Ovary (tissue), 9 donors: ENCODE results near the gene GNPAT. TPM values are rescaled to one million over a fixed set of nuclear protein-coding genes. Genes with fewer than 3 reads are reported as not detected.

Source experiments
- DNase-seq, 5 donors: peaks; one replicate each; pipeline ENCODE4 v3.0.0-alpha.2; 2019 to 2020
- H3K27ac ChIP-seq, 2 donors: fragments of 200-600 bp; one replicate each; pipeline versions ENCODE4 v1.5.1 to v1.8.0; 2019 to 2022
- H3K27me3 ChIP-seq: fragments of 200-600 bp; one replicate; pipeline ENCODE4 v1.8.0; 2022
- H3K36me3 ChIP-seq: fragments of 200-600 bp; sonication (generic); one replicate; pipeline ENCODE4 v1.5.1; 2019
- H3K4me1 ChIP-seq: one replicate; pipeline ENCODE4 v1.8.1; 2013; ENCODE audit warnings: mild to moderate bottlenecking, moderate library complexity; ENCODE audit not compliant: insufficient read depth
- H3K4me3 ChIP-seq: fragments of 200-600 bp; sonication (generic); one replicate; pipeline ENCODE4 v1.5.1; 2017
- H3K9me3 ChIP-seq, 2 donors: fragments of 200-600 bp in 1 of 2; sonication (generic) in 1 of 2; one replicate each; pipeline versions ENCODE4 v1.5.1 to v1.8.1; 2013 to 2019; ENCODE audit warnings: mild to moderate bottlenecking in 1 of 2, moderate library complexity in 1 of 2
- EP300 ChIP-seq: sonication (generic); formaldehyde crosslinking; IDR thresholded peaks from one replicate; pipeline ENCODE4 v1.6.1; 2017; ENCODE audit warnings: antibody characterized with exemption
- POLR2A ChIP-seq: fragments of 450-650 bp; IDR thresholded peaks from one replicate; pipeline ENCODE4 v1.6.1; 2017; ENCODE audit warnings: antibody characterized with exemption, mild to moderate bottlenecking, moderate library complexity
- WGBS, 3 donors: extraction: QIAGEN DNeasy Blood & Tissue Kit in 1 of 3; methylation state at CpG; one replicate each; pipeline versions ENCODE4 v1.1.5 to v1.1.7; 2013 to 2017; 5-methylcytosine and 5-hydroxymethylcytosine counted together
- intact Hi-C, 4 donors: fragments of 100-400 bp; cut with DNase I; formaldehyde crosslinking; loops; one replicate each; pipeline versions ENCODE4 v1.11.0 to v1.15.1; 2022 to 2023
- polyA plus RNA-seq, 2 donors: library from polyadenylated mRNA; stranded (reverse); fragments of 200-250 nt in 1 of 2; fragments of 350-450 nt in 1 of 2; fragmentation: Illumina TruSeq in 1 of 2; extraction: RNeasy Lipid Tissue Mini Kit (QIAGEN cat#74804) in 1 of 2; gene quantifications; one replicate each; pipeline ENCODE4 v1.2.3, GENCODE V29; 2013 to 2014
- small RNA-seq: library from RNA; depleted of rRNA; stranded (forward); fragments of <200 nt; gene quantifications from one replicate; pipeline ENCODE3, GENCODE V24; 2016
- total RNA-seq, 7 donors: library from RNA; depleted of rRNA in 2 of 7; stranded (reverse); fragments of >200 nt in 2 of 7; fragmentation: NEBNext Ultra II Directional in 3 of 7; extraction: Animal tissue kit (Norgen Biotek cat#: 25700) in 3 of 7; gene quantifications; one replicate each; pipeline versions ENCODE4 v1.1.0 to v1.2.4, GENCODE V29; 2016 to 2023
- TF ChIP-seq, protein P1 (sequence below), 3 donors: fragments of 450-650 bp in 2 of 3; fragments of 200-600 bp in 1 of 3; IDR thresholded peaks; one replicate each; pipeline versions ENCODE4 v1.5.1 to v1.8.0; 2016 to 2022; ENCODE audit warnings: antibody characterized with exemption in 3 of 3, mild to moderate bottlenecking in 1 of 3
- donor health status: DM: no; HTN: no; CAD: no; lungs with moderate emphysema.
- donor health status: DM: no; HTN: no; CAD: no.
- donor health status: Bipolar disorder and iron deficiency.
- donor health status: DM: yes; HTN: yes; CAD: no.
- donor health status: DM: no; HTN: no; CAD: no.
- donor health status: DM: yes; HTN: yes; CAD: no.

The GNPAT gene
- total and polyA plus RNA-seq, 9 donors, result 22.5 to 35.3 (median 30.2) TPM

DNA sequence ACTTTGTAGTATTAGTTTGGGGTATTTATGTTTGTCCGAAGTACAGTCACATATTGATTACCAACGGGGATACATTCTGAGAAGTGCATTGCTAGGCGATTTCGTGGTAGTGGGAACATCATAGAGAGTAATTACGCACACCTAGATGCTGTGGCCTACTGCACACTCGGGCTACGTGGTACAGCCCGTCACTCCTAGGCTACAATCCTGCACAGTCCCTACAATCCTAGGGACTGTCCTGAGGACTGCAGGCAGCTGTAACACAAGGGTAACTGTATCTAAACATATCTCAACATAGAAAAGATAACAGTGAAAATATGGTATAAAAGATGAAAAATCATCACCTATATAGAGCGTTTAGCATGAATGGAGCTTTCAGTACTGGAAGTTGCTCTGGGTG lies 78.1 kb downstream of the GNPAT start:
- Histone ChIP-seq H3K27ac (no peak overlapping the region), H3K4me1 (no peaks in the 10 kb centered on the region), H3K4me3 (no peak overlapping the region), H3K9me3 (no peaks in the 10 kb centered on the region), H3K27me3 (no peaks in the 10 kb centered on the region), H3K36me3 (no peaks in the 10 kb centered on the region)
- intact Hi-C loops, result no loop called here
- 92 to 95% (median 94%) methylated on average over 9 of the region's 9 CpGs for WGBS, 3 donors
- DNase-seq, result no peak
- TF ChIP-seq, protein P1, sequence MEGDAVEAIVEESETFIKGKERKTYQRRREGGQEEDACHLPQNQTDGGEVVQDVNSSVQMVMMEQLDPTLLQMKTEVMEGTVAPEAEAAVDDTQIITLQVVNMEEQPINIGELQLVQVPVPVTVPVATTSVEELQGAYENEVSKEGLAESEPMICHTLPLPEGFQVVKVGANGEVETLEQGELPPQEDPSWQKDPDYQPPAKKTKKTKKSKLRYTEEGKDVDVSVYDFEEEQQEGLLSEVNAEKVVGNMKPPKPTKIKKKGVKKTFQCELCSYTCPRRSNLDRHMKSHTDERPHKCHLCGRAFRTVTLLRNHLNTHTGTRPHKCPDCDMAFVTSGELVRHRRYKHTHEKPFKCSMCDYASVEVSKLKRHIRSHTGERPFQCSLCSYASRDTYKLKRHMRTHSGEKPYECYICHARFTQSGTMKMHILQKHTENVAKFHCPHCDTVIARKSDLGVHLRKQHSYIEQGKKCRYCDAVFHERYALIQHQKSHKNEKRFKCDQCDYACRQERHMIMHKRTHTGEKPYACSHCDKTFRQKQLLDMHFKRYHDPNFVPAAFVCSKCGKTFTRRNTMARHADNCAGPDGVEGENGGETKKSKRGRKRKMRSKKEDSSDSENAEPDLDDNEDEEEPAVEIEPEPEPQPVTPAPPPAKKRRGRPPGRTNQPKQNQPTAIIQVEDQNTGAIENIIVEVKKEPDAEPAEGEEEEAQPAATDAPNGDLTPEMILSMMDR (IDR thresholded peaks at IDR 0.05), result no peak
- TF ChIP-seq POLR2A (no peak), EP300 (no peak)

DNA sequence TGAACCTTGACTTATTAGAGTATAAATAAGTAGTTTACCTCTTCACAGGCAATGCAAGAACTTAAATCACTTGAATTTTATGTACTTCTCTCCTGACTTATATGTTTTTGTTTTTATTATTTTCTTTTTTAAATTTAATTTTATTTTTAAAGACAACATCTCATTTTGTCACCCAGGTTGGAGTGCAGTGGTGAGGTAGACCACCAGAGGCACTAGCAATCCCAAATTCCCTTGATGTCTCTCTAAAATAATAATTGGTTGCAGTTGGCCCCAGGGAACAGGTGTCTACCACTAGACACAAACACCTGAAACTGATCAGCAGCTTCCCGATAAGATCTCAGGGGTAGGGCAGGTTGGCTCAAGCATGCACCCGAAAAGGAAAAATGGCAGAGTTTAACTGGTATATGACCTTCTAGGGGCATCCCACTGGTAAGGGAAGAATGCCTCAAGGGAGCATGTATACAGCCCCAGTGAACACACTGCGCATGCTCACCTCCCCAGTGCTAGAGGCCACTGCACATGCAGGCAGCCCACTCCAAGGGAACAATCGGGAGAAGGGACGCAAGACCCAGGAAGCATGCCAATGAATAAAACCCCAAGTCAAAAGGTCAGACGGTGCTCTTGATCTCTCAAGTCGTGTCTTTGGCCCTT lies 82.0 kb downstream of the GNPAT start:
- no peak for DNase-seq
- intact Hi-C loops, result no loop called here
- no peaks in the 10 kb centered on the region for H3K36me3 ChIP-seq
- H3K4me3 ChIP-seq, result no peak overlapping the region
- 82 to 85% (median 82%) methylated on average over 7 of the region's 7 CpGs for WGBS, 3 donors
- no peaks in the 10 kb centered on the region for H3K9me3 ChIP-seq
- TF ChIP-seq POLR2A, result no peak
- TF ChIP-seq, protein P1 (IDR thresholded peaks at IDR 0.05), result no peak
- TF ChIP-seq EP300, result no peak
- no peak overlapping the region for H3K27ac ChIP-seq
- H3K4me1 ChIP-seq, result no peaks in the 10 kb centered on the region
- no peaks in the 10 kb centered on the region for H3K27me3 ChIP-seq

DNA sequence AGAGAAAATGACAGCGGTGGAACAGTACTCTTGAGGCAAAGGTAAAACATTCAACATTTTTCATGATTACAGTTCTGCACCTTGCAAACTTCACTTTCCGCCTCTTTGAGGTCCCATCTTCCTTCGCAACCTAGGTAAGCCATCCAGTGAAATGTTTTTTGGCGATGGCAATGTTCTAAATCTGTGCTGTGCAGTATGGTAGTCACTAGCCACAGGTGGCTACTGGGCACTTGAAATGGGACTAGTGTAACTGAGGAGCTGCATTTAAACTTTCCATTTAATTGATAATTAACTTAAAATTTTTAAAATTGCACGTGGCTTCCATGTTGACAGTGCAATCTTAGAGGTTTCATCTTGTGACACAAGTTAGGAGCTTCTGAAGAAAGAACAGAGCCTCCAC lies 83.6 kb downstream of the GNPAT start:
- no peak overlapping the region for H3K27ac ChIP-seq
- H3K9me3 ChIP-seq, result no peaks in the 10 kb centered on the region
- intact Hi-C loops, result no loop called here
- 83 to 86% (median 83%) methylated on average over 5 of the region's 5 CpGs for WGBS, 3 donors
- H3K4me3 ChIP-seq, result no peak overlapping the region
- no peak for TF ChIP-seq EP300
- no peak for TF ChIP-seq POLR2A
- TF ChIP-seq, protein P1 (IDR thresholded peaks at IDR 0.05), result no peak
- DNase-seq, result no peak
- H3K36me3 ChIP-seq, result no peaks in the 10 kb centered on the region
- no peaks in the 10 kb centered on the region for H3K27me3 ChIP-seq
- no peaks in the 10 kb centered on the region for H3K4me1 ChIP-seq

DNA sequence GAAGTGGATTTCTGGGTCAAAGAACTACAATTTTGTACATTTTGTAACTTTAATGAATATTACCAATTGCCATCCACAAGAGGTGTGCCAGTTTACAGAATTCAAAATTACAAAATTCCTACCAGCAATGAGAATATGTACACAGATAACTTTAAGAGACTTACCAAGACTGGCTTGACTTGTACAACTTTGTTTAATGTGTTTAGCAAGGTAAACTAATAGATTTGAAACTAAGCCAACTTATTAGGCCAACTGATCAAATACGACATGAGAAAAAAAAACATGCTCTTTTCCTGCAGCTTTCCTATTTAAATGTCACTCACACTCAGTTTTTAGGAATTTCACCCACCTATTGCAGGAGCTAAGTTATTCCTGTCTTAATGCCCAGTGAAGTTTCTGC lies 85.2 kb downstream of the GNPAT start:
- H3K27ac ChIP-seq, result no peak overlapping the region
- intact Hi-C loops, result no loop called here
- no peaks in the 10 kb centered on the region for H3K9me3 ChIP-seq
- DNase-seq, result no peak
- H3K4me3 ChIP-seq, result no peak overlapping the region
- WGBS, 3 donors, result 75 to 83% (median 82%) methylated on average over 1 of the region's 1 CpG
- TF ChIP-seq EP300 (no peak), POLR2A (no peak)
- TF ChIP-seq, protein P1 (IDR thresholded peaks at IDR 0.05), result no peak
- H3K36me3 ChIP-seq, result no peaks in the 10 kb centered on the region
- no peaks in the 10 kb centered on the region for H3K27me3 ChIP-seq
- H3K4me1 ChIP-seq, result no peaks in the 10 kb centered on the region

Small RNAs within 50 kb of the gene (small RNA-seq; reads per million reads assigned to genes)
- gene RNA5SP80, result not detected

Other genes starting within 250 kb of the GNPAT start
- 10 to 100 TPM in 4 of 7 donors, 1 to 10 TPM in 3; 7.0 to 18.0 (median 10.8) TPM for gene FAM89A, start 201.0 kb upstream of the GNPAT start, total RNA-seq
- gene FAM89A, start 201.0 kb upstream of the GNPAT start, polyA plus RNA-seq, result 1 to 10 TPM; 8.4 to 8.6 TPM
- under 1 TPM in 2 of 7 donors, not detected in 5; 0.05 to 0.92 TPM for gene TRIM67, start 79.2 kb upstream of the GNPAT start, total RNA-seq
- under 1 TPM in 1 of 2 donors, not detected in 1; 0.02 TPM for gene TRIM67, start 79.2 kb upstream of the GNPAT start, polyA plus RNA-seq
- 10 to 100 TPM; 11.0 to 15.5 (median 14.6) TPM for gene EXOC8, start 96.6 kb downstream of the GNPAT start, total RNA-seq
- gene EXOC8, start 96.6 kb downstream of the GNPAT start, polyA plus RNA-seq, result 1 to 10 TPM; 5.2 to 7.6 TPM
- 10 to 100 TPM in 1 of 7 donors, 1 to 10 TPM in 6; 7.3 to 11.7 (median 8.7) TPM for gene SPRTN, start 97.1 kb downstream of the GNPAT start, total RNA-seq
- 1 to 10 TPM; 3.9 to 4.8 TPM for gene SPRTN, start 97.1 kb downstream of the GNPAT start, polyA plus RNA-seq
- gene EGLN1, start 181.1 kb downstream of the GNPAT start, total RNA-seq, result 10 to 100 TPM; 26.3 to 52.0 (median 39.1) TPM
- 10 to 100 TPM; 18.5 to 47.4 TPM for gene EGLN1, start 181.1 kb downstream of the GNPAT start, polyA plus RNA-seq